GM21576 (cell line): ENCODE results near the gene FMO5.
A peak's percentile ranks its signal among the peaks of the same experiment; 100 is the strongest.

Experiments
- ATAC-seq: cut with Tn5 transposase; IDR thresholded peaks from one replicate; pipeline ENCODE4 v1.9.1; 2021; ENCODE audit warnings: mild to moderate bottlenecking, moderate library complexity; ENCODE audit not compliant: unreplicated experiment

The FMO5 gene, protein sequence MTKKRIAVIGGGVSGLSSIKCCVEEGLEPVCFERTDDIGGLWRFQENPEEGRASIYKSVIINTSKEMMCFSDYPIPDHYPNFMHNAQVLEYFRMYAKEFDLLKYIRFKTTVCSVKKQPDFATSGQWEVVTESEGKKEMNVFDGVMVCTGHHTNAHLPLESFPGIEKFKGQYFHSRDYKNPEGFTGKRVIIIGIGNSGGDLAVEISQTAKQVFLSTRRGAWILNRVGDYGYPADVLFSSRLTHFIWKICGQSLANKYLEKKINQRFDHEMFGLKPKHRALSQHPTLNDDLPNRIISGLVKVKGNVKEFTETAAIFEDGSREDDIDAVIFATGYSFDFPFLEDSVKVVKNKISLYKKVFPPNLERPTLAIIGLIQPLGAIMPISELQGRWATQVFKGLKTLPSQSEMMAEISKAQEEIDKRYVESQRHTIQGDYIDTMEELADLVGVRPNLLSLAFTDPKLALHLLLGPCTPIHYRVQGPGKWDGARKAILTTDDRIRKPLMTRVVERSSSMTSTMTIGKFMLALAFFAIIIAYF

GRCh38 chr1:147225193-147225730, at the start of gene FMO5:
Gene FMO5 (minus strand): TSS chr1:147225339. CDS start chr1:147225029, 310 bp downstream.
- peak; percentile 70 for ATAC-seq

- ATAC-seq: no peak
These were observed 48.5 kb upstream of the FMO5 start for GRCh38 chr1:147273409-147274336.

- no peak for ATAC-seq
These were observed 46.9 kb upstream of the FMO5 start for GRCh38 chr1:147272042-147272441.

- ATAC-seq: no peak
These were observed 45.6 kb upstream of the FMO5 start for GRCh38 chr1:147270721-147271120.

- no peak for ATAC-seq
These were observed 42.6 kb upstream of the FMO5 start for GRCh38 chr1:147267711-147268110.

- ATAC-seq: no peak
These were observed 41.2 kb upstream of the FMO5 start for GRCh38 chr1:147266381-147266780.

GRCh38 chr1:147264158-147264768, 39.1 kb upstream of the FMO5 start:
- ATAC-seq: no peak

DNA sequence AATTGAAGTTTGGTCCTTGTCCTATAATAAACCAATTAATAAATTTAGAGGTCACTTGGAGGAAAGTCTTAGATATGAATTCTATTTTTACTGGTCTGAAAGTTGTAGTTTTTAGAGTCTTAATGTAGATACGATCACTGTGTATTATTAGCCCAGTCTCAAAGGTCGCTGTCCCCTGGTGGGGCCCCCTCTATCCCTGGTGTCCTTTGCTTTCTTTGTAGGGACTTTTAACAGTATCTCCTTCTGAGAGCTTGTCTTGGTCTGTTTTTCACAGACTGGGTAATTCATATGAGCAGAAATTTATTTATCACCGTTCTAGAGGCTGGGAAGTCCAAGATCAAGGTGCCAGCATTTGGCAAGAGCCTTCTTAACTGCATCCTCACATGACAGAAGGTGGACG, 35.8 kb upstream of the FMO5 start:
- ATAC-seq: no peak

DNA sequence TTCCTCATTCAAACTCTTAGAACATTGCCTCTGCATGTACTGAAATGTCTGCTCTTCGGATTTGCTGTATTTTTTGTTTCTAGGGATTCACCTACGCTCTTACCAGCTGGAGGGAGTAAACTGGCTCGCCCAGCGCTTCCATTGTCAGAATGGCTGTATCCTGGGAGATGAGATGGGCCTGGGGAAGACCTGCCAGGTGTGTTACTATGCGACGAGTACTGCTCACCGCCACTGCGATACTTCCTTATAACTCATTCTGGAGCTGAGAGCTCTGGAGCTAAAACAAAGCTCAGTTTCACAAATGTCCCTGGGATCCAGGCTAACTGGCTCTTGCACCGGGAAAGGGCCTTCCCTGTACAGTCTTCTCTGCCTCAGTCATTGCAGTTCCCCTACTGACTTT, 27.4 kb upstream of the FMO5 start:
- ATAC-seq: no peak

GRCh38 chr1:147247656-147248238, 22.6 kb upstream of the FMO5 start:
- no peak for ATAC-seq

DNA sequence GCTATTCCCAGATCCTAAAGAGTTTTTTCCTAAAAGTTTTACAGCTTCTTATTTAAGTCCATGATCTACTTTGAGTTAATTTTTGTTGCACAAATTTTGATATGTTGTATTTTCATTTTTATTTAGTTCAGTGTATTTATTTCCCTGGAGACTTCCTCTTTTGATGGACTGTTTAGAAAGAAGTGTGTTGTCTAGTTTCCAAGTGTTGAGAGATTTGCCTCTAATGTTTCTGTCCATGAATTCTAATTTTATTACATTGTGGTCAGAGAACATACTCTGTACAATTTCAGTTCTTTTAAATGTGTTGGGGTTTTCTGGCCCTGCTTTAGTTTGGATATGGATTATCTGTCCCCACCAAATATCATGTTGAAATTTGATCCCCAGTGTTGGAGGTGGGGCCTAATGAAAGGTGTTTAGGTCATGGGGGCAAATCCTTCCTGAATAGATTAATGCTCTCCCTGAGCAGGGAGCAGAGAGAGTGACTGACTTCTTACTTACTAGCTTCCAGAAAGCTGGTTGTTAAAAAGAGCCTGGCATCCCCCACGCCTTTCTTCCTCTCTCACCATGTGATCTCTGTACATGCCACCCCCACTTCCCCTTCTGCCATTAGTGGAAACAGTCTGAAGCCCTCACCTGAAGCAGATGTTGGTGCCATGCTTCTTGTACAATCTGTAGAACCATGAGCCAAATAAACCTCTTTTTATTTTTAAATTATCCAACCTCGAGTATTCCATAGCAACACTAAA, 21.9 kb upstream of the FMO5 start:
- no peak for ATAC-seq

DNA sequence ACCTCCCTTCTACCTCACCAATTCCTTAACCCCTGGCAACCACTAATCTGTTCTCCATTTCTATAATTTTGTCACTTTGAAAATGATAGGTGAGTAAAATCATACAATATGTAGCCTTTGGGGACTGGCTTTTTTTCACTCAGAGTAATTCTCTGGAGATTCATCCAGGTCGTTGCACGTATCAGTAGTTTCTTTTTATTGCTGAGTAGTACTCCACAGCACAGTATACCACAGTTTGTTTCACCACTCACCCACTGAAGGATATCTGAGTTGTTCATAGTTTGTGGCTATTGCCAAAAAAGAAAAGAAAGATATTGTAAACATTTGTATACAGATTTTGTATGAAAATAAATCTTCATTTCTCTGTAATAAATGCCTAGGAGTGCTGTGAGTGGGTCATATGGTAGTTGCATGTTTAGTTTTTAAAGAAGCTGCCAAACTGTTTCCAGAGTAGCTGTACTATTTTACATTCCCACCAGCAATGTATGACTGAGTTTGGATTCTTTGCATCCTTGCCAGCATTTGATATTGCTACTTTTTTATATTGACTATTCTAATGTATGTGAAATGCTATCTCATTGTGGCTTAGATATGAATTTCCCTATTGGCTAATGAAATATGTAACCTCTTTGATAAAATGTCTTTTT, 21.0 kb upstream of the FMO5 start:
- no peak for ATAC-seq

DNA sequence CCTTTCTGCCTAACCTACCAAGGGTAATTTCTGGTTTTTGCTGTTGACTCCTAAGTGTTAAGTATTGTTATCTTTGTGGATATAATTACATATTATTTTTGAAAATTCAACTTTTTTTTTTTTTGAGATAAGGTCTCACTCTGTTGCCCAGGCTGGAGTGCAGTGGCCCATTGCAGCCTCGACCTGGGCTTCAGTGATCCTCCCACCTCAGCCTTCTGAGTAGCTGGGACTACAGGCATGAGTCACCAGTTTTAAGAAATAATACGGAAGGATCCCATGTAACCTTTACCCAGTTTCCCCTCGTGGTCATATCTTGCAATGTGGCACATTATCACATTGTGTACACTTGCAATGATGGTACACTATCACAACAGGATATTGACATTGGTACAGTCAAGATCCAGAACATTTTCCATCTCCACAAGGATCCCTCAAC, 20.5 kb upstream of the FMO5 start:
- no peak for ATAC-seq

GRCh38 chr1:147245129-147245528, 20.0 kb upstream of the FMO5 start:
- ATAC-seq: no peak

- ATAC-seq: no peak
These were observed 18.7 kb upstream of the FMO5 start for GRCh38 chr1:147243841-147244240.

DNA sequence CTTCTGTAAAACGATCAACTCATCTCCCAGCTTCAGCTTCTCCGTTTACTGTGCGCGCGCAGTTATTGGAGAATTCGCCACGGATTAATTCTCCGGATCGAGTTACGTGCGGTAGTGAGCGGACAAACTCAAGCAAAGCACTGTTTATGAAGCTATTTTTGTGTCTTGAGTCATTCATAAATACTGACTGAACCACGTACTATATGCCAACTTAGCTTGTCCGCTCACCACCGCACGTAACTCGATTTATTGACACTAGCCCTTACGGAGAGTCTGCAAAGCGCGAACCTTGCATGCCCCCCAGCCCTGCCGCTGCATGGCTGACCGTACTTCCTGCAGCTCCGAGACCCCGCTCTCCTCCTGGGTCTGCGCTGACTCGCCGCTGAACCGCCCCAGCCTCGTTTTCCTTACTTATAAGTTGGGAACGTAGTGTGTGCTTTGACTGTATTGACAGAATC, 18.1 kb upstream of the FMO5 start:
- ATAC-seq: peak; percentile 24

DNA sequence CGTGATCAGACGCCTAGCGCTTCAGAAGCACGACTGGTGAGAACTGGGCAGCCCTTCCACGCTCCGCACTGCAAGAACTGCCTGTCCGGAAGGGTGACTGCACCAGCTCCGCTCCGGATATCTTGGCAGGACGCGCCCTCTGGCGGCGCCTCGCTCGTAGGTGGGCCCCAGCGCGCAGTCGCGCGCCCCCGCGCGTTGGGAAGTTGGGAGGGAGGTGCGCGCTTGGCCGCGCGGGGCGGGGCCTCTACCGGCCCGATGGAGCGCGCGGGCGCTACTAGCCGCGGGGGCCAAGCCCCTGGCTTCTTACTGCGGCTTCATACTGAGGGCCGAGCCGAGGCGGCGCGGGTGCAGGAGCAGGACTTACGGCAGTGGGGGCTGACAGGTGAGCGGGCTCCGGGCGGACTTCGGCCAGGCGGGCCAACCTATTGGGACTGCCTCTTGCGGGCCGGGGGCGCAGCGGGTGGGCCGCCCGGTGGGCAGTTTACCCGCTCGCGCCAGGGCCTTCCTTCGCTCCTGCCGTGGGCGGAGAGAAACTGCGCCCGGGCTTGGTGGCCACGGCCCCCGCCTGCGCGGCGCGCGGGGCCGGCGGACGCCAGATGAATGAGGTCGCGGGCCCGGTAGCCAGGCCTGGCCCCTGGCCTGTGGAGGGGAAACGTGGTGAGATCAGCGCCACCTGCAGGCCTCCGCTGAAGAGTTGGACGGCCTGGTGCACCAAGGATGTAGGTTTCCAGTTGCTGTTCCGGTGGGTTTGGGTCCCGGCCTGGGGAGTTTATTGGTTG, 17.5 kb upstream of the FMO5 start, which contains the start of gene CHD1L:
CHD1L (plus strand) TSS at position 236 of the 779 bp plus-strand sequence; CDS start at position 256, 20 bp downstream.
- ATAC-seq: peak; percentile 78

DNA sequence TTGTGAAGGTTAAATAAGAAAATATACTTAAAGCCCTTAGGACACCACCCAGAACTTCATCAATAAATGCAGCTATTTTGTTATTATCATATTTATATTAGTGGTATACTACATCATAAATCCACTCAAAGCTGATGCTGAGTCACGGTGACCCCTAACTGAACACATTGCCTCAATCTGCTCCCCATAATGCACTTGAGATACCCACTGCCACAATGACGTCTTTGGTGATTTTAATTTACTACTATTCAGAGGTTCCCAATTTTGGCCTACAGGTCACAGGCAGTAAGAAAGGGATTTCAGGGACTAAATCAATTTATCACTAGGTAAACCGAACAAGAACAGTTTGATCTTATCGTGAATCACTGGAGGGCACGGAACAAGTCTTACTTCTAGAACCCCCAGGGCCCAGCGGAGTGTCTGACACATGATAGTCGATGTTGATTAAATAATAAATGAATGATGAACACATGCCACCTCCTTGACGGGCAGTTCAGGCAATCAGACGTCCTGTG, 16.9 kb upstream of the FMO5 start:
- ATAC-seq: no peak
